ENCODE measurements around the gene SAE1. TPM values are rescaled to one million over a fixed set of nuclear protein-coding genes. Genes with fewer than 3 reads are reported as not detected.
"Not testable (repeated sequence)": the region's sequence is repeated elsewhere in the genome, so short reads cannot be mapped to it uniquely, and the experiment has no call there.

The SAE1 gene
- total RNA-seq, 1 donor from 2014 or later = 96.2 TPM

DNA sequence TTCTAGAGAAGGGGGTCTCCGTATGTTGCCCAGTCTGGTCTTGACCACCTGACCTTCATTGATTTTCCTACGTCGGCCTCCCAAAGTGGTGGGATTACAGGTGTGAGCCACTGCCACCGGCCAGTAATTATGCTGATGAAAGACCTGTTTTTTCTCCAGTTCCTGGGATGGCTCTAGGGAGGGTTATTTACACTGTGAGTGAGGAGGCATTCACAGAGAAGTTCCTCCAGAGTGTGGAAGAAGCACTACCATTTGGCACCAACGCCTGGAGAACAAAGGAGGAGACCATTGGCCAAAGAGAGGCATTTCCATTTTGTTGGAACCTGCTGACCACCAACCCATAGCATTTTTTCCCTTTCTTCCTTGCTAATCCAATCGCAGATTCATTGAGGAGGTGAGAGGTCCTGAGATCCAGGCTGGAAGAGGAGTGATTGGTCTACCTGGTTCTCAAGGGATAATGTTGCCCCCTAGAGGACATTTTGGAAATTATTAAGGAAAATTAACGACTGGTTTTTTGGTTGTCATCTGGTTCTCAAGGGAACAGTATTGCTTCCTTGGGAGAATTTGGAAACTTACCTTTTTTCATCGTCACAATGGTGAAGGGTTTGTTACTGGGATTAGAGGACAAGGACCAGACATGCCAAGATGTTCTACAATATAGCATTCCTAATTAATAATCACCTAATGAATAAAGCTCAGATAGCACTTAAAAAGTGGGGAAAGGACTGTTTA lies 5.5 kb upstream of the SAE1 start:
- peak; percentile 30 for FAIRE-seq
- peak in 1 of 2 donors; percentile 62 for DNase-seq (ENCODE audit: low spot score in 2 of 2)

DNA sequence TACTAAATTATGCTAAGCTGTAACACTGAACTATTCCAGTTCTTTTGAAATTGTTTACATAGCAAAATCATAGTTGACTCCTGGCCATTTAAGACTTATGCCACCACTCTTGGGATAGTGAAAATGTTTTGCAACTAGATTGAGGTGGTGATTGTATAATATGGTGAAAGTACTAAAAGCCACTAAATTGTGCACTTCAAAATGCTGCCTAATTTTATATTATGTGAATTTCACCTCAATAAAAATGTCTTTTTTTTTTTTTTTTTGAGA lies 5.0 kb upstream of the SAE1 start:
- FAIRE-seq = no peak

DNA sequence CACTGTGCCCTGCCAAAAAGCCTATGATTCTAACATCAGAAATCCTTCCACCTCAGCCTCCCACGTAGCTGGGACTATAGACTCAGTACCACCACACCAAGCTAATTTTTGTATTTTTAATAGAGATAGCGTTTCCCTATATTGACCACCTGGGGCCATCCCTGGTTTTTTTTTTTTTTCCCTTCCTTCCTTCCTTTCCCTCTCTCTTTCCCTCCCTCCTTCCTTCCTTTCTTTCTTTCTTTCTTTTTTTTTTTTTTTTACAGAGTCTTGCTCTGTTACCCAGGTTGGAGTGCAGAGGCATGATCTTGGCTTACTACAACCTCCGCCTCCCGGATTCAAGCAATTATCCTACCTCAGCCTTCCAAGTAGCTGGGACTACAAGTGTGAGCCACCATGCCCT lies 1.1 kb upstream of the SAE1 start:
- DNase-seq (ENCODE audit: low spot score in 2 of 2) = no peak
- FAIRE-seq = no peak

More for the DNA sequence above, 5.0 kb upstream of the SAE1 start:
- no peak for DNase-seq (ENCODE audit: low spot score in 2 of 2)

DNA sequence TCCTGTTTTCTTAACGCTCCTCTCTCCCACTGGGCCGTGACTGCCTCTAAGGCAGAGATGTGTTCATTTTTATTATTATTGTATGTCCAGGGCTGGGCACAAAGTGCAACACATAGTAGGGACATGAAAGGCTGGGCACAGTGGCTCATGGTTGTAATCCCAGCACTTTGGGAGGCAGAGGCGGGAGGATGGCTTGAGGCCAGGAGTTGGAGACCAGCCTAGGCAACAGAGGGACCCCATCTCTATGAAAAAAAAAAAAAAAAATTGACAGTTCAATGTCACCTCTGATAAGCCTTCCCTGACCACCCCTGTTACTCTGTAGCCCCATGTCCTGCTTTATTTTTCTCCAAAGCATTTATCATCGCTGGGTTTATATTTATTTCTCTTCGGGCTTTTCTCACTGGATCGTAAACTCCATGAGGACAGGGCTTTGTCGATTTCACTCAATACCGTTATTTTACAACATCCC lies 481 bp upstream of the SAE1 start:
- FAIRE-seq = no peak
- no peak for DNase-seq (ENCODE audit: low spot score in 2 of 2)

DNA sequence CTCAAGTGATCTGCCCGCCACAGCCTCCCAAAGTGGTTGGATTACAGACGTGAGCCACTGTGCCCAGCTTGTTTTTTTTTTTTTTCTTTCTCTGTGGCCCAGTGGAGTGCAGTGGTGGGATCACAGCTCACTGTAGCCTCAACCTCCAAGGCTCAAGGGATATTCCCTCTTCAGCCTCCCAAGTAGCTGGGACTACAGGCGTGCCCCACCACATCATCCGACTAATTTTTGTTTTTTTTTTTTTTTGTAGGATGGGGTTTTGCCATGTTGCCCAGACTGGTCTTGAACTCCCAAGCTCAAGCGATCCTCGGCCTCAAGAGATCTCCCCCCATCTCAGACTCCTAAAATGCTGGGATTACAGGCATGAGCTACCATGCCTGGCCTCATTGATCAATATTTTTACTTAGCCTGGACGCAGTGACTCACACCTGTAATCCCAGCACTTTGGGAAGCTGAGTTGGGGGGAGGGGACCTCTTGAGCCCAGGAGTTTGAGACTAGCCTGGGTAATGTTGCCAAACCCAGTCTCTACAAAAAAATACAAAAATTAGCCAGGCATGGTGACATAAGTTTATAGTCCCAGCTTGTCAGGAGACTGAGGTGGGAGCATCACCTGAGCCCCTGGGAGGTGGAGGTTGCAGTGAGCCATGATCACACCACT lies 1.7 kb downstream of the SAE1 start:
- no peak for FAIRE-seq
- no peak for DNase-seq (ENCODE audit: low spot score in 2 of 2)

DNA sequence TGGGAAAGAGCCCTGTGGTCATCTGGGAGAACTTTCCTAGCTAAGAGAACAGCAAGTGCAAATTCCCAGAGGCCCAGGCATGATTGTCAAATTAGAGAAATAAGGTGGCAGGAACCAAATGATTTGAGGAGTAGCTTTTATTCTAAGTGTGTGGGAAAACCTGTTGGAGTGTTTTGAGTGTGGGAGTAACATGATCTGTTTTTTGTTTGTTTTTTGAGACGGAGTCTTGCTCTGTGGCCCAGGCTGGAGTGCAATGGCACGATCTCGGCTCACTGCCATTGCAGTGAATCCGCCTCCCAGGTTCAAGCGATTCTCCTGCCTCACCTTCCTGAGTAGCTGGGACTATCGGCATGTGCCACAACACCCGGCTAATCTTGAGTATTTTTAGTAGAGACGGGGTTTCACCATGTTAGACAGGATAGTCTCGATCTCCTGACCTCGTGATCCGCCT lies 2.4 kb downstream of the SAE1 start:
- no peak for DNase-seq (ENCODE audit: low spot score in 2 of 2)
- no peak for FAIRE-seq

DNA sequence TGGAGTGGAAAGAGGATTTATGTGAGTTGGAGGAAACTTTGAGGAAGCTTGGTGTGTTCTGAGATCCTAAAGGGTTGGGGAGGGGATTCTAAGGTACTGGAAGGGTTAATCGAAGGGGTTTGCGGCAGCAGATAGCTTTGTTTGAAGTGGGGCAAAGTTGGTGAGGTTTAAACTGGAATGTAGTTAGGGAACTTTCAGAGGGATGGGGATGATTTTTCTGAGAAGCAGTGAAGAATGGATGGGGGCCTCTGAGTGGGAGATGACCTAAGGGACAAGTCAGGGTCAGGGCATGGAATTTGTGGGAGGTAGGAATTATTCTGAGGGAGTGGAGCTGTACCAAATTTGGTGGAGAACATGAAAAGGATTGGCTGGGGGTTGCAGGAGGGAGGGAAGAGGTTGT lies 3.9 kb downstream of the SAE1 start:
- no peak for DNase-seq (ENCODE audit: low spot score in 2 of 2)
- no peak for FAIRE-seq

DNA sequence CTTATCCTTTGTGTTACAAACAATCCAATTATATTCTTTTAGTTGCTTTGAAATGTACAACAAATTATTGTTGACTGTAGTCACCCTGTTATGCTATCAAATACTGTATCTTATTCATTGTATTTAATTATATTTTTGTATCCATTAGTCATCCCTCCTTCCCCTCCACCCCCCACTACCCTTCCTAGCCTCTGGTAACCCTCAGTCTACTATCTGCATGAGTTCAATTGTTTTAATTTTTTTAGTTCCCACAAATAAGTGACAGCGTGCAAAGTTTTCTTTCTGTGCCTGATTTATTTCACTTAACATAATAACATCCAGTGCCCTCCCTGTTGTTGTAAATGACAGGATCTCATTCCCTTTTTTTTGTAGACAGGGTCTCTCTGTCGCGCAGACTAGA lies 4.5 kb downstream of the SAE1 start:
- FAIRE-seq (no peak), DNase-seq (ENCODE audit: low spot score in 2 of 2) (no peak)

DNA sequence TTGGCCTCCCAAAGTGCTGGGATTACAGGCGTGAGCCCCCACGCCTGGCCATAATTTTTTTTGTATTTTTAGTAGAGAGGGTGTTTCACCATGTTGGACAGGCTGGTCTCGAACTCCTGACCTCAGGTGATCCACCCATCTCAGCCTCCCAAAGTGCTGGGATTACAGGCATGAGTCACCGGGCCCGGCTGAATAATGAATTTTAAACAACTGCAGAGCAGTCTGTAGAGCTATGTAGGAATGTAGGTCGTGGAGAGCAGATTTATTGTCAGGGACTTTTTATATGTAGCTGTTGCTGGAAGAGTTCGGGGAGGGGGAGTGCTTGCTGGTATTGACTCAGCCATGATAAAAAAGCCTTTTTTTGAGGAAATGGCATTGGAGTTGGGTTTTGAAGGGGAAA lies 10.6 kb downstream of the SAE1 start:
- not testable (repeated sequence) for DNase-seq (ENCODE audit: low spot score in 2 of 2); FAIRE-seq

DNA sequence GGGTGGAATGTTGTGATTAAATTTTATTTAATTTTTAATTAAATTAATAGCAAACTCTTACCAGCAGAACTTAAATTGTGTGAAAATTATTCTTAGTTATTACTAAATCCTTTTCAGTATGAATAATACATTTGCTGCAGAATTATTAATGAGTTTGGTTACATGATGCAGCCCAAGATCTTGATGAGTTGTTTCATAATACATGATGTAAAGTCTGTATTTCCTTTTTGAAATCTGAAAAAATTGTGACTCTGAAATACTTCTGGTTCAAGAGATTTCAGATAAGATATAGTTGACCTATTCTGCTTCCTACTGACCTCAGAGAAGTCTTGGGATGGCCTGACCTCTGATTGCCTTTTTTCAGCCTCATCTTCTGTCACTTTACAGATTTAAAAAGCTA lies 11.1 kb downstream of the SAE1 start:
- no peak for DNase-seq (ENCODE audit: low spot score in 2 of 2)
- FAIRE-seq = no peak

DNA sequence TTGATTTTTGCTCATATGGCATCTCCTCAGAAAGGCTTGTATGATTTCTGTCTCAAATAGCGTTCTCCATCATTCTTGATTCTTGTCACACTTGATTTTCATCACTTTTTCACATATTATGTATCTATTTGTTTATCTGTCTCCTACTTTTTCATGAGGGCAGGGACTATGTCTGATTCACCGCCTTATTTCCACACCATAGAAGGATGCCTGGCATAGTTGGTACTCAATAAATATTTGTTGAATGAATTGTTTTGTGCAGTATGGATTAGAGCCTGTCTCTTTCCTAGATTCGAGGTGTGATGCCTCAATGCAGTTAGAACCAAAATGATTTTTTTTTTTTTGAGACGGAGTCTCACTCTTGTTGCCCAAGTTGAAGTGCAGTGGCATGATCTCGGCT lies 12.1 kb downstream of the SAE1 start:
- DNase-seq (ENCODE audit: low spot score in 2 of 2) = no peak
- FAIRE-seq = no peak

DNA sequence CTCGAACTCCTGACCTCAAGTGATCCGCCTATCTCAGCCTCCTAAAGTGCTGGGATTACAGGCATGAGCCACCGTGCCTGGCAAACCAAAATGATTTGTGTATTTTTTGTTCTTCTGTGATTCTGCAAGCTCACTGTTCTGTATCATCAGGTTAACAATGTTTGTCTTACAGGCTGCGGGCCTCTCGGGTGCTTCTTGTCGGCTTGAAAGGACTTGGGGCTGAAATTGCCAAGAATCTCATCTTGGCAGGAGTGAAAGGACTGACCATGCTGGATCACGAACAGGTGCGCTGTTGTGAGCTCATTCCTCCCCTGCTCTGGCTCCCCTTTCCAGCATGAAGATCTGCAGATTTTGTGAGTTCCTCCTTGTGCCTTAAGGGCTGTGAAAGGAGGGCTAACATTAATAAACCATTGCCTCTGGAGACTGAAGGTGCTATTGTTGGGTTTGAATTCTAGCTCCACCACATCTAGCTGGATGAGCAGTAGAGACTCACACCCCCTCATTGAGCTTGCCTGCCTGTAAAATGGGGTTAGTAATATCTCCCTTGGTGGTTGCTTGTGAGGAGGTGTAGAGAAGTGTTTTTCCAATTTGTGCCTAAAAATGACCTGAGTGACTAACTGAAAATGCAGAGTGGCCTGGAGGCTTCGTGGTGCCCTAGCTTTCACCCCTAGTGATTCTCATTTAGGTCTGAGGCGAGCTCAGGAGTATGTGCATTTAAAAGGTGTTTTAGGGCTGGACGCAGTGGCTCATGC lies 12.9 kb downstream of the SAE1 start:
- no peak for FAIRE-seq
- no peak for DNase-seq (ENCODE audit: low spot score in 2 of 2)

DNA sequence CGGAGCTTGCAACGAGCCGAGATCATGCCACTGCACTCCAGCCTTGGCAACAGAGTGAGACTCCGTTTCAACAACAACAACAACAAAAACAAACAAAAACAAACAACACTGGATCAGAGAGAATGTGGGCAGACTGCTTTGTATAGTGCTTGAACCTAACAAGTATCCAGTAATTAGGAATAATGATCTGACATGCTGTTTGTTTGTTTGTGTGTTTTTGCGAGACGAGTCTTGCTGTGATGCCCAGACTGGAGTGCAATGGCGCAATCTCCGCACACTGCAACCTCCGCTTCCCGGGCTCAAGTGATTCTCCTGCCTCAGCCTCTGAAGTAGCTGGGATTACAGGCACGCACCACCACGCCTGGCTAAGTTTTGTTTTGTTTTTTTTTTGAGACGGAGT lies 14.0 kb downstream of the SAE1 start:
- FAIRE-seq = no peak

DNA sequence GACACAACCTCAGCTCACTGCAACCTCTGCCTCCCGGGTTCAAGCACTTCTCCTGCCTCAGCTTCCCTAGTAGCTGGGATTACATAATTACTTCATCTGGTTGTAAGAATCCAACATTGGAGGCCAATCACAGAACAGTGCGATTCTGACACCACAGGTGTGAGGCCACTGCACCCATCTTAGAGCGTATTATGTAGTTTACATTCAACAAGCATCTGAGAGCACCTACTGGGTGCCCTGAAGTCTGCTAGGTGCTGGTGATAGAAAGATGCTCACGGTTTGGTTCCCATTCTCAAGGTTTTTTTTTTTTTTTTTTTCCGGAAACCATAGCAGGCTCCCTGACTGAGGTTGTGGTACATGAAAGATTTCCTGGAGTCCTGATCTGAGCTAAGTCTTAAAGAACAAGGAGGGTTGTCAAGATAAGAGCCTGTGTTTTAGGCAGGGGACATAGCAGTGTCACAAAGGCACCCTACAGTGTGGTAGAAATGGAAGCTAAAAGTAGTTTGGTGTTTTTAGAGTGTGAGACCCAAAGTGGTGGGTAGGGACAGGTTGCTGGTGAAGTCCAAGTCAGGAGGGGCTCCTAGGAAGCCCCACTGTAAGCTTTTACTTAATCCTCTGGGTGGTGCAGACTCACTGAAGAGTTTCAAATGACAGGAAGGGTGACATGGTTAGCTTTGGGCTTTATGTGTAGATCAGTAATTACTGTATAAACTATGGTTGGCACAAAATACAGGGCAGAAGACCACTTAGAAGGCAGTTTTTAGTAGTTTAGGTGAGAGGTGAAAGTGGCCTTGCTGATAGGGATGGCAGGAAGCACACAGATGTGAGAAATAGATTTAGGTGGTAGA lies 15.2 kb downstream of the SAE1 start:
- FAIRE-seq (no peak), DNase-seq (ENCODE audit: low spot score in 2 of 2) (no peak)

More for the DNA sequence above, 14.0 kb downstream of the SAE1 start:
- no peak for DNase-seq (ENCODE audit: low spot score in 2 of 2)

DNA sequence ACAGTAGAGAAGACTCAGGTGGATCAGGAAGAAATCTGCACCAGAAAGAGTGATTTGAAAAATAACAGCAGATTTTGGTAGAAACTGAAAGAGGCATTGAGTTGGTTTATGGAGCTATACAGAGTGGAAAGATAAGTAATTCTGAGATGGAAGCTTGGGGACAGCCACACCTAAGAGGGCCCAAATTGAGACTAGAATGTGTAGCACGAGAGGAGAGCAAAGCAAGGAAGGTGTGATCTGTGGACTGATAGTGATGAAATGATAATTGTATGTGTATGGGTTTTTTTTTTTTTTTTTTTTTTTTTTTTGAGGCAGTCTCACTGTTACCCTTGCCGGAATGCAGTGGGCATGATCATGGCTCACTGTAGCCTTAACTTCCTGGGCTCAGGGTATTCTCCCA lies 16.3 kb downstream of the SAE1 start:
- no peak for FAIRE-seq
- DNase-seq (ENCODE audit: low spot score in 2 of 2) = no peak

DNA sequence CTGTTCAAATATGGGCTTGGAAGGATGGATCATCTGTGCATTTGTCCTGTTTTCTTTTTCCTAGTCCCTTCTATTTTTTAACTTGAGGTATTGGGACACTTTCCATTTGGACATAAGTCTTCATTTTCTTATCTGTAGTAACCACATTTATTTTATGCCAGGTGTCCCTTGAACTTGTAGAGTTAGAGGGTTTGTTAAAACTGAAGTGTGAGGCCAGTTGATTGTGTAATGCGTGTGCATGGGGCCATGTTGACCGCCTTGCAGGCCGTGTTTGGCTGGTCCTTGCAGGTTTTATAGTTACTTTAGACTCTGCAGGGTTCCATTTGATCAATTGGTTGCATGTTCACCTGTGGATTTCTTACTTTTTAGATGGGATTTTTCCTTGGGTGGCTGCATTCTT lies 21.0 kb downstream of the SAE1 start:
- no peak for DNase-seq (ENCODE audit: low spot score in 2 of 2)
- no peak for FAIRE-seq

DNA sequence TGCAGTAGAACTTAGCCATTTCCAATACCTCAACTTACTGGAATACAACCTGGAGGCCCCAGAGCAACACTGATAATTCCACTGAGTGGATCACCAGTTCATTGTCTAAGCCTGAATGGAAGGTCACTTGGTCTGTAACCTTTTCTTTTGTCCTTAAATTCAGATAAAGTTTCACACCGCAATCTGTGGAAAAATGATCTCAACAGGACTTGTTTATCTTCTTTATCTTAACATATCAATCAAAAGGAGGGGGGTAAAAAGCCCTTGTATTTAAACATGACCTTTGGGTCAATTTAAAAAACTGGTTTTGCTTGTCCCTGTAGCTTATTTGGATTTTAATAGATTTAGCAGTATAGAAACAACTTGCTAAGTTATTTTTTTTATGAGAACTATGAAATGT lies 21.6 kb downstream of the SAE1 start:
- FAIRE-seq (no peak), DNase-seq (ENCODE audit: low spot score in 2 of 2) (no peak)

DNA sequence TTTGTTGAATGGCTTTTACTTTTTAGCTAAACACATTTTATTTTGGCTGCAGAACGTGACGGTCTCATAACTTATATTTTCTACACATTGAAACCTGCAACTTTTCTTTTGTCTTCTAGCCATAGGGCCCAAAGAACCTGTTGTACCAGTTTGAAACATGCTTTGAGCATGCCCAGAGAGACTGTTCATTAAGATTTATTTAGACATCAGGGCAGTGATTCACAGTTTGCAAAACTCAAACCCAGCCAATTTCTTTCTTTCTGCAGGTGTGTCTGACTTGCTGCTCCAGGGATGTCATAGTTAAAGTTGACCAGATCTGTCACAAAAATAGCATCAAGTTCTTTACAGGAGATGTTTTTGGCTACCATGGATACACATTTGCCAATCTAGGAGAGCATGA lies 22.0 kb downstream of the SAE1 start:
- FAIRE-seq (no peak), DNase-seq (ENCODE audit: low spot score in 2 of 2) (no peak)

DNA sequence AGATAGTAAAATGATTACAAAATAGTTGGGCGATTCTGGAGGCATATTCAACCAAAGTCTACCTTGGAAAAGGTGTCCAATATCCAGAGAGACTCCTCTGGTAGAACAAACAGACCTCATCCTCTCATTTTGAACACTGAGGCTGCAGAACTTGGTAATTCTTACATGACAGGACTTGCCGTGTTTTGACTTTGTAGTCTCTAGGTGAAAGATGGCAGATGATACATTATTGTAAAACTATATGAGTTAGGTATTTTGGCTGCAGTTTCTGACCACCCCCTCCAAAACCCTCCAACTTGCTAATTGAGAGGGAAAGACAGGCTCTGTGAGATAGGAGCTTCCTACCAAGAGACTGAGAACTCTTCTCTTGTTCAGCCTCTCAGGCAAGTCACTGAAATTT lies 22.6 kb downstream of the SAE1 start:
- DNase-seq (ENCODE audit: low spot score in 2 of 2) (no peak), FAIRE-seq (no peak)

DNA sequence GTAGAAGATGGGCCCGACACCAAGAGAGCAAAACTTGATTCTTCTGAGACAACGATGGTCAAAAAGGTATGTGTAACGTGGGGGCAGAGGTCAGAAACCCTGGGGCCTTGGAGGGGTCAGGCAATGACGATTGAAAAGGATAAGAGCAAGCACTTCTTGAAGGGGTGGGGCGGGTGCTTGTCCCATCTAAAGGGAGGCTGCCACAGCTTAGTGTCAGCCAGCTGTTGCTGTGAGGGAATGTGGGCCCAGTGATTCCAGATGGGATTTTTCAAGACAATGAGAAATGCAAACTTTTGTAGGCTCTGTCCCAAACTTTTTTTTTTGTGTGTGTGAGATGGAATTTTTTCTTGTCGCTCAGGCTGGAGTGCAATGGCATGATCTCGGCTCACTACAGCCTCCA lies 24.5 kb downstream of the SAE1 start:
- FAIRE-seq (no peak), DNase-seq (ENCODE audit: low spot score in 2 of 2) (no peak)
